Measurements from ENCODE around the gene CD300LD.

DNA sequence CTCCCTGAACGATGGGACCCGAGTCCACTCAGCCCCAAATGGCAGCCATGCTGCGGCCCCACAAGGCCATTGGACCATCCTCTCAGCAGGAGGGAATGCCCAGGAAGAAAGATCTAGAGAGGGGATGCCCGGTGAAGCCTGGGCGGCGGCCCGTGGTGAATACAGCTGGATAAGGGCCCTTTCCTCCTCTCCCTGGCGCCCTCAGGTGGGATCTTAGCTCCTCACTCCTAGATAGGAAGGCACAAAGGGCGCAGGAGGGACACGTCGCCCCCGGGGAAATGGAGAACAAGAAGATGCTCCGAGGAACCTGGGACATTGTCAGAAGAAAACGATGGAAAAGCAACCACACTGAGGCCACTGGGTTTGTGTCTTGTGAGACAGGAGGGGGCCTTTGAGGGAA, 48.7 kb downstream of the CD300LD start:
- no peak for TF ChIP-seq EZH2 (IDR thresholded peaks at IDR 0.05; ENCODE audit: low read length, missing control alignments)
- TF ChIP-seq, protein P1, sequence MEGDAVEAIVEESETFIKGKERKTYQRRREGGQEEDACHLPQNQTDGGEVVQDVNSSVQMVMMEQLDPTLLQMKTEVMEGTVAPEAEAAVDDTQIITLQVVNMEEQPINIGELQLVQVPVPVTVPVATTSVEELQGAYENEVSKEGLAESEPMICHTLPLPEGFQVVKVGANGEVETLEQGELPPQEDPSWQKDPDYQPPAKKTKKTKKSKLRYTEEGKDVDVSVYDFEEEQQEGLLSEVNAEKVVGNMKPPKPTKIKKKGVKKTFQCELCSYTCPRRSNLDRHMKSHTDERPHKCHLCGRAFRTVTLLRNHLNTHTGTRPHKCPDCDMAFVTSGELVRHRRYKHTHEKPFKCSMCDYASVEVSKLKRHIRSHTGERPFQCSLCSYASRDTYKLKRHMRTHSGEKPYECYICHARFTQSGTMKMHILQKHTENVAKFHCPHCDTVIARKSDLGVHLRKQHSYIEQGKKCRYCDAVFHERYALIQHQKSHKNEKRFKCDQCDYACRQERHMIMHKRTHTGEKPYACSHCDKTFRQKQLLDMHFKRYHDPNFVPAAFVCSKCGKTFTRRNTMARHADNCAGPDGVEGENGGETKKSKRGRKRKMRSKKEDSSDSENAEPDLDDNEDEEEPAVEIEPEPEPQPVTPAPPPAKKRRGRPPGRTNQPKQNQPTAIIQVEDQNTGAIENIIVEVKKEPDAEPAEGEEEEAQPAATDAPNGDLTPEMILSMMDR (conservative IDR thresholded peaks at IDR 0.05 in 1 of 2, IDR thresholded peaks at IDR 0.05 in 1 of 2; ENCODE audit: low read depth in 1 of 2, low read length in 2 of 2) = no peak
